ENCODE data around the gene PTBP3.
A peak's percentile ranks its signal among the peaks of the same experiment; 100 is the strongest.

PTBP3 gene

DNA sequence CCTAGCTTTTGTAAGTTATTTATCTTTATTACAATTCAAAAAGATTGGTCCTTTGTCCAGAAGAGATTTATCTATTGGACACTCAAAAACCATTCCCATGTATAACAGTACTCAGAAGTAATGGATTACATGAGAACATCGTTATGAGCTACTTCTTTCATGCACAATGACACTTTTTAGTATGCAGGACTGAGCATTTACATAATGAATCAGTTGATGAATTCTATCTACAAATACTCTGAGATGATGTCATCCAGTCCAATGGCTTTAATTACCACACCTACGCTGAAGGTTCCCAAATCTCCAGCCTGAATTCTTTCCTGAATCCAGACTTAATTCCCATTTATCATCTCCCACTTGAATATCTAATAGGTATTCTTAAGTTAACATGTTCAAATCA, 75.3 kb downstream of the PTBP3 start:
- Mint-ChIP-seq H3K9me3 (peaks cover 0 to 2% of the 10 kb centered on the region in 2 donors), H3K4me1 (peaks cover 14 to 15% of the 10 kb centered on the region in 2 donors), H3K27me3 (no peaks in the 10 kb centered on the region), H3K27ac (no peak overlapping the region), H3K4me3 (no peak overlapping the region), H3K36me3 (peaks cover 33 to 60% of the 10 kb centered on the region in 2 donors)
- no peak for DNase-seq
- ATAC-seq (replicated peaks): no peak

DNA sequence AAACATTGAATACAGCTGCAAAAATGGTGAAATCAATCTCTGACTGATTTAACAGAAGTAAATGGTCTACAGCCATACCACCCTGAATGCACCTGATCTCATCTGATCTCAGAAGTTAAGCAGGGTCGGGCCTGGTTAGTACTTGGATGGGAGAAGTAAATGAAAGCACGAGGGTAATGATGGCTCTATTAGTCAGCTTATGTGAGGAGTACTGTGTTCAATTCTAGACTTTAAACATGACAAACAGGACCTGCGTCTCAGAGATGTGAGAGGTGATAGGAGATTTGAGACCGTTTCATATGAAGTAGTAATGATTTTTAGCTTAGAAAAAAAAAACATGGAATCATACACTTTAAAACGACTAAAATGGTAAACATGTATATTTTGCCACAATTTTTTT, 81.2 kb downstream of the PTBP3 start:
- ATAC-seq (replicated peaks) (no peak), DNase-seq (no peak)
- Mint-ChIP-seq H3K4me3 (no peak overlapping the region), H3K4me1 (peaks cover 6 to 15% of the 10 kb centered on the region in 2 donors), H3K36me3 (peaks cover 33 to 39% of the 10 kb centered on the region in 2 donors), H3K27ac (no peak overlapping the region), H3K27me3 (no peaks in the 10 kb centered on the region), H3K9me3 (peaks cover 0 to 2% of the 10 kb centered on the region in 2 donors)

DNA sequence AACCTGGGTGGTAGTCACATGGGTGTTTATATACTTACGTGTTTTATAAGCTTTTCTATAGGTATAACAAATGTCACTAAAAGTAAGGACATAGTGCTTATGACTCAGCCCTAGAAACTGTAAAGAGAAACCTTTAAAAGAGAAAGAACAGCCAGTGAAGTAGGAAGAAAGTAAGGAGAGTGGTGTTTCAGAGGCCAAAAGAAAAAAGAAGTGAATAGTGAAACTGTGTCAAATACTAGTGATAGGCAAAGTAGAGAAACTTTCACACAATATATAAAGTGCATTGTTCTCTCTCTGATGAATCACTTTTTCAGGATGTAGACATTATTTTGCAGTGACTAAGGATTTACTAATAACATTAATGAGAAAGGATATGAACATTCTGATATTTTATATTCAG, 84.1 kb downstream of the PTBP3 start:
- no peaks in the 10 kb centered on the region for H3K27me3 Mint-ChIP-seq
- H3K4me1 Mint-ChIP-seq: peaks cover 4 to 15% of the 10 kb centered on the region in 2 donors
- no peaks in the 10 kb centered on the region for H3K9me3 Mint-ChIP-seq
- H3K27ac Mint-ChIP-seq: no peak overlapping the region
- DNase-seq (no peak), ATAC-seq (replicated peaks) (peak; percentile 79 to 86)
- H3K36me3 Mint-ChIP-seq: peaks cover 31 to 34% of the 10 kb centered on the region in 2 donors
- H3K4me3 Mint-ChIP-seq: no peak overlapping the region

DNA sequence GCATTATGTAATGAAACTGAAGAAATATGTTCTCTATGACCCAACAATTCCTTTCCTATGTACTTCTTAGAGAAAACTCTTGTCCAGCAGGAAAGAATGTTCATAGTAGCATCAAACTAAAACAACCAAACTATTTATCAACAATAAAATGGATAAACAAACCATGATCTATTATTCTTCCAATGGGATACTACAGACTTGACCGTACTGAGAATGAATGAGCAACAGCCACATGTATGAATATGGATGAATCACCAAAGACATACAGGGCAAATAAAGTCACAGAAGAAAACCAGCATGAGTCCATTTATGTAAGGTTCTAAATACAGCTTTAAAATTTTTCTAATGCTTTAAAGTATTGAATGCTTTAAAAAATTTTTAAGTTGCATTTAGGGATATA, 84.7 kb downstream of the PTBP3 start:
- H3K36me3 Mint-ChIP-seq: peaks cover 29 to 31% of the 10 kb centered on the region in 2 donors
- H3K27me3 Mint-ChIP-seq: no peaks in the 10 kb centered on the region
- H3K4me1 Mint-ChIP-seq: peaks cover 4 to 15% of the 10 kb centered on the region in 2 donors
- ATAC-seq (replicated peaks) (no peak), DNase-seq (no peak)
- no peak overlapping the region for H3K27ac Mint-ChIP-seq
- no peaks in the 10 kb centered on the region for H3K9me3 Mint-ChIP-seq
- no peak overlapping the region for H3K4me3 Mint-ChIP-seq

DNA sequence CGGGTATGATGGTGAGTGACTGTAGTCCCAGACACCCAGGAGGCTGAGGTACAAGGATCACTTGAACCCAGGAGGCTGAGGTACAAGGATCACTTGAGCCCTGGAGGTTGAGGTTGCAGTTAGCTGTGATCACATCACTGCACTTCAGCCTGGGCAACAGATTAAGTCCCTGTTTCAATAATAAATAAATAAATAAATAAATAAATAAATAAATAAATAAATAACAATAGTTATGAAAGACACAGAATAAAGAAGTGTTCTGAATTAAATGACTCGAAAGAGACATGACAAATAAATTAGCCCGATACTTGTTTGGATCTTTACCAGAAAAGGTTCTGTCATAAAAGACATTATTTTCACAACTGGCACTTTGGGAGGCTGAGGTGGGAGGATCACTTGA, 86.3 kb downstream of the PTBP3 start:
- no peak for DNase-seq
- Mint-ChIP-seq H3K4me1 (peaks cover 7 to 11% of the 10 kb centered on the region in 2 donors), H3K4me3 (no peak overlapping the region), H3K36me3 (peaks cover 24 to 34% of the 10 kb centered on the region in 2 donors), H3K27me3 (no peaks in the 10 kb centered on the region), H3K9me3 (no peaks in the 10 kb centered on the region), H3K27ac (peak overlapping the region; percentile 47)
- ATAC-seq (replicated peaks): no peak

DNA sequence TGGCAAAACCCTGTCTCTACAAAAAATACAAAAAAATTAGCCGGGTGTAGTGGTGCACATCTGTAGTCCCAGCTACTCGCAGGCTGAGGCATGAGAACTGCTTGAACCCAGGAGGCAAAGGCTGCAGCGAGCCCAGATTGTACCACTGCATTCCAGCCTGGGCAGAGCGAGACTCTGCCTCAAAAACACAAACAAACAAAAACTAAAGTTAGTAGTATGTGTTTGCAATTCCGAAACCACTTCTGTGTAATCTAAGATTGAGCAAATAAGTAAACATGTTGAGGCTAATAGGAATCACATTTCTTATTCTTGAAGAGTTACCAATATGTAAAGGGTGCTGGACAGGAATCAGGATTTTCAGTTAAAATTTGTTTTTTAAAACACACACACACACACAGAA, 88.3 kb downstream of the PTBP3 start:
- H3K27ac Mint-ChIP-seq: no peak overlapping the region
- peaks cover 21 to 30% of the 10 kb centered on the region in 2 donors for H3K36me3 Mint-ChIP-seq
- ATAC-seq (replicated peaks) (no peak), DNase-seq (no peak)
- peaks cover 7 to 9% of the 10 kb centered on the region in 2 donors for H3K4me1 Mint-ChIP-seq
- no peak overlapping the region for H3K4me3 Mint-ChIP-seq
- H3K27me3 Mint-ChIP-seq: no peaks in the 10 kb centered on the region
- no peaks in the 10 kb centered on the region for H3K9me3 Mint-ChIP-seq

DNA sequence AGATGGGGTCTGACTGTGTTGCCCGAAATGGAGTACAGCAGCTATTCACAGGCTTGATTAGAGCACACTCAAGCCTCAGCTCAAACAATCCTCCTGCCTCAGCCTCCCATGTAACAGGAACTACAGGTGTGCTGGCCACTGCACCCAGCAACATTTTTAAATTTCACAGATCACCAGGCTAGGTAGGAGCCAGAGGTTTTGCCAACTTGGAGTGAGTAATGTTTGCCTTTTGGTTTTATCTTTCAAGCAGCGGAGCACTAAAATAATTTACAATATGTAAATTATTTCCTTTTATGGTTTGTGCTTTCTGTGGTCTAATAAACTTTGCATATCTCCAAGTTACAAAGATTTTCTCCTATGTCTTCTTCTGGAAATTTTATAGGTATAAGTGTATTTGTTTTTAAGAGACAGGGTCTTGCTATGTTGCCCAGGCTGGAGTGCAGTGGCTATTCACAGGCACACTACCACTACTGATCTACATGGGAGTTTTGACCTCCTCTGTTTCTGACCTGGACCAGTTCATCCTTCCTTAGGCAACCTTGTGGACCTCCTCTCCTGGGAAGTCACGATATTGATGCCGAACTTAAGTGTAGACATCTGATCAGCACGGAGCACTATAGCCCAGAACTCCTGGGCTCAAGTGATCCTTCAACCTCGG, 91.1 kb downstream of the PTBP3 start:
- no peaks in the 10 kb centered on the region for H3K9me3 Mint-ChIP-seq
- no peak overlapping the region for H3K27ac Mint-ChIP-seq
- no peak overlapping the region for H3K4me3 Mint-ChIP-seq
- no peak for DNase-seq
- peaks cover 5 to 11% of the 10 kb centered on the region in 2 donors for H3K4me1 Mint-ChIP-seq
- peaks cover 25 to 41% of the 10 kb centered on the region in 2 donors for H3K36me3 Mint-ChIP-seq
- ATAC-seq (replicated peaks): no peak
- no peaks in the 10 kb centered on the region for H3K27me3 Mint-ChIP-seq

DNA sequence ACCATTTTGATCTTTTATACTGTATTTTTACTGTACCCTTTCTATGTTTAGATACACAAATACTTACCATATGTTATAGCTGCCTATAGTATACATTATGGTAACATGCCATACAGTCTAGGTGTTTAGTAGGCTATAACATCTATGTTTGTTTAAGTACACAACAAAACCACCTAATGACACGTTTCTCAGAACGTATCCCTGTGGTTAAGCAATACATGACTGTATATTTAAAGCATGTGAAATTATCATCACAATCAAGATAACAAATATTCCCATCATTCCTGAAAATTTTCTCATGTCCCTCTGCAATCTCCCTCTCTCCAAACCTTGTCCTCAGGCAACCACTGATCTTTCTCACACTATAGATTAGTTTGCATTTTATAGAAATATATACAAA, 91.9 kb downstream of the PTBP3 start:
- Mint-ChIP-seq H3K27me3 (no peaks in the 10 kb centered on the region), H3K4me3 (no peak overlapping the region), H3K27ac (no peak overlapping the region), H3K9me3 (no peaks in the 10 kb centered on the region), H3K36me3 (peaks cover 21 to 41% of the 10 kb centered on the region in 2 donors), H3K4me1 (peaks cover 5 to 11% of the 10 kb centered on the region in 2 donors)
- ATAC-seq (replicated peaks) (no peak), DNase-seq (no peak)

DNA sequence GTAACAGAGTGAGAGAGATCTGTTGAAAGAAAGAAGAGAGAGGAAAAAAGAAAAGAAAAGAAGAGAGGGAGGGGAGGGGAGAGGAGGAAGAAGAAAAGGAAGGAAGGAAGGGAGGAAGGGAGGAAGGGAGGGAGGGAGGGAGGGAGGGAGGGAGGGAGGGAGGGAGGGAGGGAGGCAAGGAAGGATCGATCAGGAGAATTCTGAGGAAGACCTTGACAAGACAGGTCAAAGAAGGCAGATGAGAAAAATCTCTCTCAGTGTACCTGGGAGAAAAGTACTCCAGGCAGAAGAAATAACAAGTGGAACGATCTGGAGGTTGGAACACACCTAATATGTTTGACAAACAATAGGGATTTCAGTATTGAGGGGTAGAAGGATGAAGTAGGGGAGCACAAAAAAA, 93.7 kb downstream of the PTBP3 start:
- Mint-ChIP-seq H3K4me1 (peaks cover 5 to 11% of the 10 kb centered on the region in 2 donors), H3K4me3 (no peak overlapping the region), H3K27me3 (no peaks in the 10 kb centered on the region), H3K36me3 (peaks cover 15 to 37% of the 10 kb centered on the region in 2 donors), H3K27ac (no peak overlapping the region), H3K9me3 (no peaks in the 10 kb centered on the region)
- DNase-seq (no peak), ATAC-seq (replicated peaks) (no peak)

DNA sequence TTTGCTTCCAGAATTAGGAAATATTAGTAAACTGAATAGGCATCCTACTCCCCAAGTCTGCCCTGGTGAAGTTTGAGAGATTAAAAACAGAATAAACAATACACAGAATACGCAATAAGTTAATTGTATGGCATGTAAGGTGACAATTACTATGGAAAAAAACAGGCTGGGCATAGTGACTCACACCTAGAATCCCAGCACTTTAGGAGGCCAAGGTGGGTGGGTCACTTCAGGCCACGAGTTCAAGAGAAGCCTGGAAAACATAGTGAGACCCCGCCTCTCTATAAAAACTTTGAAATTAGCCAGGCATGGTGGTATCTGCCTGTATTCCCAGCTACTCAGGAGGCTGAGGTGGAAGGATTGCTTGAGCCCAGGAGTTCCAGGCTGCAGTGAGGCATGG, 94.1 kb downstream of the PTBP3 start:
- peak overlapping the region; percentile 21 for H3K27ac Mint-ChIP-seq
- H3K27me3 Mint-ChIP-seq: no peaks in the 10 kb centered on the region
- DNase-seq (no peak), ATAC-seq (replicated peaks) (no peak)
- H3K4me3 Mint-ChIP-seq: no peak overlapping the region
- peaks cover 15 to 38% of the 10 kb centered on the region in 2 donors for H3K36me3 Mint-ChIP-seq
- peaks cover 5 to 11% of the 10 kb centered on the region in 2 donors for H3K4me1 Mint-ChIP-seq
- no peaks in the 10 kb centered on the region for H3K9me3 Mint-ChIP-seq

DNA sequence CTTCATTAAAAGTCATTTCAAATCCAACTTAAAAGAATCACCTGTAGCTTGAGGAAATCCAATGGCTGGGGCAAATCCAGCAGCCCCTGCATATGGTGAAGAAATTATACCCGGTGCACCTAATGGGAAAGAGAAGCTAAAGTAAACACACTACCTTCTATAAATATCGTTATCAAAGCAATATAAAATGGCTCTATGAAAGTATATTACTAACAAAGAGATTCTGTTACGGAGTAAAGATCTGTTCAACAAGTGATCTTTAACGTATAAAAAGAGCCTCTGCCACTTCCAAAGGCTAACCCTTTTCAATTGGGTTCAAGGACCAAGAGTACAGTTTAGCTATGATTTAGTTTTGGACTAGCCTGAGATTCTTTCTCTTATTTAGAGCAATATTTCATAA, 98.6 kb downstream of the PTBP3 start:
- H3K4me1 Mint-ChIP-seq: peaks cover 2 to 11% of the 10 kb centered on the region in 2 donors
- peaks cover 19 to 30% of the 10 kb centered on the region in 2 donors for H3K36me3 Mint-ChIP-seq
- DNase-seq (no peak), ATAC-seq (replicated peaks) (no peak)
- H3K9me3 Mint-ChIP-seq: no peaks in the 10 kb centered on the region
- no peaks in the 10 kb centered on the region for H3K27me3 Mint-ChIP-seq
- no peak overlapping the region for H3K4me3 Mint-ChIP-seq
- H3K27ac Mint-ChIP-seq: no peak overlapping the region

DNA sequence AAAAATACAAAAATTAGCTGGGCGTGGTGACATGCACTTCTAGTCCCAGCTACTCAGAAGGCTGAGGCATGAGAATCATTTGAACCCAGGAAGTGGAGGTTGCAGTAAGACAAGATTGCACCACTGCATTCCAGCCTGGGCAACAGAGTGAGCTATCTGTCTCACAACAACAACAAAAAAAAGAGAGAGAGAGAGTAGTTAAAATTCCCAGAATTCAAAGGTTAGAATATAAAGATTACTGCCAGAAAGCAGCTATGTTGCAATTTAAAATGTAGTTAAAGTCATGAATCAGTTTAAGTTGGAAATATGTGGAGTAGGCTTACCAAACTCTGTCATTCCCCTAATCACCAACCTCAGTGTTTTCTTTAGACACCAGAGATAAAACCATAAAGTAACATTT, 99.7 kb downstream of the PTBP3 start:
- H3K36me3 Mint-ChIP-seq: peaks cover 17 to 25% of the 10 kb centered on the region in 2 donors

DNA sequence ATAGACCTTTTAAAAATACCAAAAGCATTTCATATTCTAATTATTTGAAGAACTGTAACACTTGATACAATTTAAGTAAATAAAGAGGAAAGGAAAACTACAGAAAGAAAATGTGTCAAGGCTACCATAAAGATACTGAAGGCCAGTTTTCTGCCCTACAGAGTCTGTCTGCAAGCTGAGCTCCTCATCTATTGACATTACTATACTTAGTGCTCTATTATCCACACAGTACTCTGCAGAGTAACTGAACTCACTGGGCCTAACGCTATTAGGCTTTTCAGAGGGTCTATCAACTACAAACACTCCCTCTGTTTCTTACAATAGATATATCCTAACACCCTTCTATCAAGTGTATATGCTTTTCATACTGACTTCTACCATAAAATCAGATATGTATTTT, 101.2 kb downstream of the PTBP3 start:
- Mint-ChIP-seq H3K27me3 (no peaks in the 10 kb centered on the region), H3K27ac (no peak overlapping the region), H3K36me3 (peaks cover 14 to 22% of the 10 kb centered on the region in 2 donors), H3K9me3 (no peaks in the 10 kb centered on the region), H3K4me3 (no peak overlapping the region), H3K4me1 (peaks cover 0 to 3% of the 10 kb centered on the region in 2 donors)
- DNase-seq (no peak), ATAC-seq (replicated peaks) (no peak)

More for the DNA sequence above, 99.7 kb downstream of the PTBP3 start:
- no peak for DNase-seq
- no peak overlapping the region for H3K27ac Mint-ChIP-seq
- no peaks in the 10 kb centered on the region for H3K9me3 Mint-ChIP-seq
- no peak for ATAC-seq (replicated peaks)
- H3K27me3 Mint-ChIP-seq: no peaks in the 10 kb centered on the region
- no peak overlapping the region for H3K4me3 Mint-ChIP-seq
- H3K4me1 Mint-ChIP-seq: peaks cover 2 to 11% of the 10 kb centered on the region in 2 donors

DNA sequence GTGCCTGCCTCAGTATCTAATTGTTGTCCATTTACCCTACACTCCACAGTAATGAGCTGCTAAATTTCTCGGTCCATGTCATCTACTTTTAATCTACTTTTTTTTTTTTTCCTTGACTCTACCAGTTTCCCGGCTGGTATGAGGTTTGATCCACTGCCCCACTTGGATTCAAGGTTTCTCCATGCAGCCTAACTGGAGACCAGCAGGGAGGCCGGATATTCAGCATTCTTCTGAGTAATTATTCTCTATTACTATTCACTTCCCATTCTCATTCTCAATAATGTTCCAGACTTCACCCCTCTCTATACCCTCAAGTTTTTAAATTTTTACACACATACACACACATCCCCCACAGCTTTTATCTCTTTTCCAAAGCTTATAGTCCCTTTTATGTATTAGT, 107.3 kb downstream of the PTBP3 start:
- no peak overlapping the region for H3K4me3 Mint-ChIP-seq
- H3K9me3 Mint-ChIP-seq: no peaks in the 10 kb centered on the region
- ATAC-seq (replicated peaks) (no peak), DNase-seq (no peak)
- peaks cover 37 to 47% of the 10 kb centered on the region in 2 donors for H3K36me3 Mint-ChIP-seq
- peak overlapping the region; percentile 34 for H3K27ac Mint-ChIP-seq
- no peaks in the 10 kb centered on the region for H3K27me3 Mint-ChIP-seq
- H3K4me1 Mint-ChIP-seq: peaks cover 3 to 6% of the 10 kb centered on the region in 2 donors

DNA sequence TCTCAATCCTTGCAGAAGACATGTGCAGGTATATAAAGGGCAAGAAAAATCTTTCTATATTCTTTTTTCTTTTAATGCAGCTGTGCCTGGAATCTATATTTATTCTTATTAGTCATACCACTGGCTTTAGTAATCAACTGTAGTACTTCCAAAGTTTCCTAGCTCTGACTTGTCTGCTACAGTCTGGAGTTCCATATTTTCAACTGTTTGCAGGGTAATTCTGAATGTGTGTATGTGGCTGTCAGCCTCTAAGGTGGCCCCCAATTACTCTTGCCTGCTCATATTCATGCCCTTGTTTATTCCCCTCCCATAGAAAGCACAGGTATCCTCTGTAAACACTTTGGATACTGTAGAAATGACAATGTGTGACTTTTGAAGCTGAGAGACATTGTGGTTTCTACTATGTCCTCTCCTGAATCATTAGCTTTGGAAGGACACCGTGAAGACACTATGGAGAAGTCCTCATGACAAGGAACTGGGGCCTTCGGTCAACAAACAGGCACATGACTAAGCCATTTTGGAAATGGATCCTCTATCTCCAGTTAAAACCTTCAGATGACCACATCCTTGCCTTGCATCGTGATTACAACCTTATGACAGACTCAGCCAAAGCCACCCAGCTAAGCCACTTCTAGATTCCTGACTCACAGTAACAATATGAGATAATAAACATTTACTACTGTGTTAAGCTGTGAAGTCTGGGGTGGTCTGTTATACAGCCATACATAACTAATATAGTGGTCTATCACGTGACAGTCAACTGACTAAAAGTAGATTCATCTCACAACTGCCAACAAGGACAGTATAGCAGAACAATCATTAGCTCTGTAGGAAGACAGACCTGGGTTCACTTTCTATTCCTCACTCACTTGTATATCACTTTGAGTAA, 108.8 kb downstream of the PTBP3 start:
- H3K36me3 Mint-ChIP-seq: peaks cover 33 to 47% of the 10 kb centered on the region in 2 donors

More for the DNA sequence above, 108.8 kb downstream of the PTBP3 start:
- DNase-seq (no peak), ATAC-seq (replicated peaks) (peak; percentile 50)
- Mint-ChIP-seq H3K27me3 (no peaks in the 10 kb centered on the region), H3K9me3 (no peaks in the 10 kb centered on the region), H3K27ac (no peak overlapping the region), H3K4me3 (no peak overlapping the region), H3K4me1 (peaks cover 4 to 6% of the 10 kb centered on the region in 2 donors)

All from stimulated activated naive B cell treated with anti-CD40 and anti-IgM and Interleukin-4, amounts not matched to agents 10 μg/mL and 1 μg/mL and 100 μg/mL, for 72 hours (primary cell).